Left lung (tissue), 10 donors: ENCODE measurements around the gene FNDC3B. TPM values are rescaled to one million over a fixed set of nuclear protein-coding genes. Genes with fewer than 3 reads are reported as not detected.

Experiments
- ATAC-seq: fragments of 200-7000 bp; cut with Tn5 transposase; one replicate; pipeline ENCODE4 v1.9.1; 2020; ENCODE audit warnings: moderate library complexity
- DNase-seq, 4 donors: peaks; one replicate each; pipeline ENCODE4 v3.0.0-alpha.2; 2013 to 2020
- H3K27ac ChIP-seq, 2 donors: fragments of 200-600 bp; sonication (generic) in 1 of 2; one replicate each; pipeline versions ENCODE4 v1.5.0 to v1.8.0; 2020 to 2021
- H3K27me3 ChIP-seq, 2 donors: fragments of 200-600 bp; sonication (generic) in 1 of 2; one replicate each; pipeline versions ENCODE4 v1.5.0 to v1.8.0; 2020 to 2021
- H3K36me3 ChIP-seq, 2 donors: fragments of 200-600 bp; sonication (generic) in 1 of 2; one replicate each; pipeline versions ENCODE4 v1.5.0 to v1.8.0; 2020 to 2021
- H3K4me1 ChIP-seq, 2 donors: fragments of 200-600 bp; one replicate each; pipeline ENCODE4 v1.8.0; 2021
- H3K4me3 ChIP-seq, 2 donors: fragments of 200-600 bp; sonication (generic) in 1 of 2; one replicate each; pipeline versions ENCODE4 v1.5.0 to v1.8.0; 2020 to 2021; ENCODE audit warnings: mild to moderate bottlenecking in 1 of 2
- H3K9me3 ChIP-seq, 2 donors: fragments of 200-600 bp; sonication (generic) in 1 of 2; one replicate each; pipeline versions ENCODE4 v1.5.0 to v1.8.0; 2020 to 2021
- CTCF ChIP-seq, 2 donors: fragments of 200-600 bp; sonication (generic) in 1 of 2; IDR thresholded peaks; one replicate each; pipeline versions ENCODE4 v1.5.0 to v1.8.0; 2021; ENCODE audit warnings: antibody characterized with exemption in 2 of 2
- intact Hi-C, 2 donors: fragments of 100-400 bp; cut with DNase I; formaldehyde crosslinking; loops; one replicate each; pipeline versions ENCODE4 v1.11.2 to v1.14.2; 2022
- polyA plus RNA-seq, 6 donors: library from polyadenylated mRNA; unstranded; fragments of 120-200 nt; gene quantifications; one replicate each; pipeline ENCODE4 v1.2.1, GENCODE V29; 2013; ENCODE audit not compliant: insufficient read length in 6 of 6
- total RNA-seq, 2 donors: library from RNA; stranded (reverse); fragmentation: NEBNext Ultra II Directional; extraction: Animal tissue kit (Norgen Biotek cat#: 25700); gene quantifications; one replicate each; pipeline ENCODE4 v1.2.1, GENCODE V29; 2021
- donor health status: DM: no; HTN: yes; CAD: no.
- donor health status: DM: no; HTN: no; CAD: no.

FNDC3B gene
- total and polyA plus RNA-seq, 8 donors, result 35.2 to 185 (median 42.3) TPM

GRCh38 chr3:172124271-172124670, 84.9 kb downstream of the FNDC3B start:
- Histone ChIP-seq H3K36me3 (peaks cover 0 to 33% of the 10 kb centered on the region in 2 donors), H3K27me3 (no peaks in the 10 kb centered on the region), H3K4me1 (peaks cover 37 to 68% of the 10 kb centered on the region in 2 donors), H3K4me3 (no peak overlapping the region), H3K9me3 (no peaks in the 10 kb centered on the region), H3K27ac (peak overlapping the region; percentile 79 to 98)
- TF ChIP-seq CTCF (IDR thresholded peaks at IDR 0.05), result no peak
- ATAC-seq (peak; percentile 17), DNase-seq (no peak)
- intact Hi-C loops, result no loop called here

- Histone ChIP-seq H3K27me3 (no peaks in the 10 kb centered on the region), H3K4me3 (no peak overlapping the region), H3K9me3 (no peaks in the 10 kb centered on the region), H3K36me3 (peaks cover 0 to 28% of the 10 kb centered on the region in 2 donors), H3K4me1 (peaks cover 37 to 67% of the 10 kb centered on the region in 2 donors), H3K27ac (peak overlapping the region; percentile 79 to 98)
- no peak for ATAC-seq
- no peak for TF ChIP-seq CTCF (IDR thresholded peaks at IDR 0.05)
- intact Hi-C loops, result loop anchor here in 1 of 2 donors (5.0 kb wide), 1 partner anchor 83 kb away; no protein-coding TSS in a partner anchor
- no peak for DNase-seq
Measured at GRCh38 chr3:172125053-172125452, 85.7 kb downstream of the FNDC3B start.

- Histone ChIP-seq H3K9me3 (no peaks in the 10 kb centered on the region), H3K4me3 (no peak overlapping the region), H3K27me3 (no peaks in the 10 kb centered on the region), H3K36me3 (peaks cover 0 to 25% of the 10 kb centered on the region in 2 donors), H3K27ac (peak overlapping the region; percentile 79 to 98), H3K4me1 (peaks cover 37 to 72% of the 10 kb centered on the region in 2 donors)
- intact Hi-C loops, result loop anchor here in 1 of 2 donors (5.0 kb wide), 1 partner anchor 84 kb away; no protein-coding TSS in a partner anchor
- no peak for TF ChIP-seq CTCF (IDR thresholded peaks at IDR 0.05)
- DNase-seq, result peak in 3 of 4 donors; percentile 60 to 88 (median 80)
- peak; percentile 52 for ATAC-seq
Measured at GRCh38 chr3:172125963-172126457, 86.6 kb downstream of the FNDC3B start.

GRCh38 chr3:172126741-172127140, 87.4 kb downstream of the FNDC3B start:
- intact Hi-C loops, result loop anchor here in 1 of 2 donors (5.0 kb wide), 1 partner anchor 84 kb away; no protein-coding TSS in a partner anchor
- TF ChIP-seq CTCF (IDR thresholded peaks at IDR 0.05), result no peak
- Histone ChIP-seq H3K4me1 (peaks cover 37 to 80% of the 10 kb centered on the region in 2 donors), H3K9me3 (no peaks in the 10 kb centered on the region), H3K27ac (peak overlapping the region; percentile 79 to 98), H3K27me3 (no peaks in the 10 kb centered on the region), H3K4me3 (no peak overlapping the region), H3K36me3 (peaks cover 0 to 25% of the 10 kb centered on the region in 2 donors)
- DNase-seq (no peak), ATAC-seq (peak; percentile 37)

DNA sequence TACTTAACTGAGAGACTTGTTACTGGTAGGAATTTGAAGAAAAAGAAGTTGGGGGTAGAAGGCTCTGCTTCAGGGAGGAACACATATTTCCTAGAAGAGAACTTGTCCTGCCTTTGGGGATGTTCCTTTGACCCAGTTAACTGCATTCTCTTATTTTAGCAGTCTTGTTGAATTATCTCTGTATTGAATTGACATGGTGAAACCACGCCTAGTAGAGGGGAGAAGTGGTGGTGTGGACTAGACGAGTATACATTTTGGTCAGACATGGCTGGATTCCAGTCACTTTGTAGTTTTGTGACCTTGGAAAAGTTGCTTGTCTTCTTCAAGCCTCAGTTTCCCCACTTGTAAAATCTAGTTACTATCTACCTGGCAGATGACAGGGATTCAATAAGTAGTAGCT, 87.8 kb downstream of the FNDC3B start:
- H3K9me3 ChIP-seq, result no peaks in the 10 kb centered on the region
- H3K27ac ChIP-seq, result peak overlapping the region; percentile 79 to 98
- no peaks in the 10 kb centered on the region for H3K27me3 ChIP-seq
- DNase-seq (no peak), ATAC-seq (no peak)
- H3K4me1 ChIP-seq, result peaks cover 41 to 84% of the 10 kb centered on the region in 2 donors
- H3K36me3 ChIP-seq, result peaks cover 0 to 21% of the 10 kb centered on the region in 2 donors
- no peak overlapping the region for H3K4me3 ChIP-seq
- intact Hi-C loops, result loop anchor here in 1 of 2 donors (5.0 kb wide), 1 partner anchor 85 kb away; no protein-coding TSS in a partner anchor
- no peak for TF ChIP-seq CTCF (IDR thresholded peaks at IDR 0.05)
